OCI-LY1 (cell line): ENCODE measurements around the gene MTRFR.

Experiments used
- EZH2 ChIP-seq: fragments of 200-600 bp; sonication (generic), shearing (Covaris generic); IDR thresholded peaks from 2 replicates; pipeline ENCODE4 v1.8.0; 2017; ENCODE audit warnings: borderline replicate concordance, mixed run types, mild to moderate bottlenecking, antibody characterized with exemption, low read length, moderate library complexity, mixed read lengths
- TF ChIP-seq, protein P1 (sequence below): fragments of 200-600 bp; sonication (generic), shearing (Covaris generic); IDR thresholded peaks from 2 replicates; pipeline ENCODE4 v1.5.1; 2017; ENCODE audit warnings: mild to moderate bottlenecking, antibody characterized with exemption, low read length, moderate library complexity, mixed read lengths

DNA sequence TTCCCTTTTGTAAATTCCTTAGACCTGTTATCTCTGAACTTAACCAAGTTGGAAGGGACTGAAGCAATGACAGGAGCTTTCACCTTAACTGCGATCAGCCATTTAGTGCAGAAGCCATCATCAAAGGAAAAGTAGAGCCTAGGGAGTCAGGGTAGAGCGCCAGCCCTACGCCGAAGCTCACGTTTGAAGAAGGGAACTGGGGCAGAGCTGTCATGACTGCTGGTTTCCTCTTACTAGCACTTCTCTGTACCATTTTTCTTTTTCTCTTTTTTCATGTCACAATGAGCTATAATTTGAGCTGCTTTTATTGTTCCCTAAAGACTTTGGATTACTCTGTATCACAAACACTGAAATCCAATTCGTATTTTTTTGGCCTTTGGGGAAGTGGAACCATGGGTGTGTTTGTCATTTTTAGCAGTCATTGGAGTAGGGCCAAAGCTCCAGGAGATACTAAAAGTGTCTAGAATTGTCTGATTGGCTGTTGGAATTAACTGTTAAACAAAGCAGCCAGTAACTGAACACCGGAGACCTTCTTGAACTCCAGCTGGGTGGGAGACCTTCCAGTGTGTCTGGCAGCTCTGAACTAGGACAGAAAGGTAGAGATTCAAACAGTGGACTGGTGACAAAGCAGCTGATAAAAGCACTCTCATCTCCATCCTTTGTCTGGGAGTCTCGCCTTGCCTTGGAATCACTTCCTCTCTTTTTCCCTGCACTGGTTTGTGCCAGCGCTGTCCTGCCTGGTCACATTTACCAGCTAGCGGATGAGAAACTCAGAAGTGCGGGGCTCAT is 9.1 kb downstream of the MTRFR start:
- no peak for TF ChIP-seq EZH2
- TF ChIP-seq, protein P1, sequence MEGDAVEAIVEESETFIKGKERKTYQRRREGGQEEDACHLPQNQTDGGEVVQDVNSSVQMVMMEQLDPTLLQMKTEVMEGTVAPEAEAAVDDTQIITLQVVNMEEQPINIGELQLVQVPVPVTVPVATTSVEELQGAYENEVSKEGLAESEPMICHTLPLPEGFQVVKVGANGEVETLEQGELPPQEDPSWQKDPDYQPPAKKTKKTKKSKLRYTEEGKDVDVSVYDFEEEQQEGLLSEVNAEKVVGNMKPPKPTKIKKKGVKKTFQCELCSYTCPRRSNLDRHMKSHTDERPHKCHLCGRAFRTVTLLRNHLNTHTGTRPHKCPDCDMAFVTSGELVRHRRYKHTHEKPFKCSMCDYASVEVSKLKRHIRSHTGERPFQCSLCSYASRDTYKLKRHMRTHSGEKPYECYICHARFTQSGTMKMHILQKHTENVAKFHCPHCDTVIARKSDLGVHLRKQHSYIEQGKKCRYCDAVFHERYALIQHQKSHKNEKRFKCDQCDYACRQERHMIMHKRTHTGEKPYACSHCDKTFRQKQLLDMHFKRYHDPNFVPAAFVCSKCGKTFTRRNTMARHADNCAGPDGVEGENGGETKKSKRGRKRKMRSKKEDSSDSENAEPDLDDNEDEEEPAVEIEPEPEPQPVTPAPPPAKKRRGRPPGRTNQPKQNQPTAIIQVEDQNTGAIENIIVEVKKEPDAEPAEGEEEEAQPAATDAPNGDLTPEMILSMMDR: no peak
